Loucy (cell line): ENCODE results near the gene TMEM117.

Experiments used
- EZH2phosphoT487 ChIP-seq: fragments of 200-600 bp; IDR thresholded peaks from 2 replicates; pipeline ENCODE4 v1.6.1; 2018; ENCODE audit warnings: antibody characterized with exemption, mild to moderate bottlenecking, moderate library complexity, borderline replicate concordance
- TF ChIP-seq, protein P1 (sequence below): fragments of 200-600 bp; sonication (generic); conservative IDR thresholded peaks from 2 replicates; pipeline ENCODE4 v1.5.1; 2014; ENCODE audit warnings: mild to moderate bottlenecking, antibody characterized with exemption, low read length

GRCh38 chr12:44157359-44157758, 321.5 kb downstream of the TMEM117 start:
- TF ChIP-seq, protein P1, sequence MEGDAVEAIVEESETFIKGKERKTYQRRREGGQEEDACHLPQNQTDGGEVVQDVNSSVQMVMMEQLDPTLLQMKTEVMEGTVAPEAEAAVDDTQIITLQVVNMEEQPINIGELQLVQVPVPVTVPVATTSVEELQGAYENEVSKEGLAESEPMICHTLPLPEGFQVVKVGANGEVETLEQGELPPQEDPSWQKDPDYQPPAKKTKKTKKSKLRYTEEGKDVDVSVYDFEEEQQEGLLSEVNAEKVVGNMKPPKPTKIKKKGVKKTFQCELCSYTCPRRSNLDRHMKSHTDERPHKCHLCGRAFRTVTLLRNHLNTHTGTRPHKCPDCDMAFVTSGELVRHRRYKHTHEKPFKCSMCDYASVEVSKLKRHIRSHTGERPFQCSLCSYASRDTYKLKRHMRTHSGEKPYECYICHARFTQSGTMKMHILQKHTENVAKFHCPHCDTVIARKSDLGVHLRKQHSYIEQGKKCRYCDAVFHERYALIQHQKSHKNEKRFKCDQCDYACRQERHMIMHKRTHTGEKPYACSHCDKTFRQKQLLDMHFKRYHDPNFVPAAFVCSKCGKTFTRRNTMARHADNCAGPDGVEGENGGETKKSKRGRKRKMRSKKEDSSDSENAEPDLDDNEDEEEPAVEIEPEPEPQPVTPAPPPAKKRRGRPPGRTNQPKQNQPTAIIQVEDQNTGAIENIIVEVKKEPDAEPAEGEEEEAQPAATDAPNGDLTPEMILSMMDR = no peak
- no peak for TF ChIP-seq EZH2phosphoT487
